B cell (primary cell): ENCODE measurements around the gene CCND1. TPM values are rescaled to one million over a fixed set of nuclear protein-coding genes. Genes with fewer than 3 reads are reported as not detected.

ENCODE experiments used
- ATAC-seq: fragments of 200-7000 bp; cut with Tn5 transposase; one replicate; pipeline ENCODE4 v1.10.0; 2021; ENCODE audit warnings: low read depth, mild to moderate bottlenecking, moderate number of reproducible peaks, moderate library complexity
- CTCF ChIA-PET: fragments of 350-600 bp; sonication (Branson Sonifier 250); formaldehyde crosslinking; loops from one replicate; lab custom pipeline; 2021; ENCODE audit warnings: antibody characterized with exemption, inconsistent platforms; lab: Charles Lee
- POLR2A ChIA-PET: fragments of 350-600 bp; sonication (Branson Sonifier 250); formaldehyde crosslinking; loops from one replicate; lab custom pipeline; 2021; ENCODE audit warnings: antibody characterized with exemption; lab: Charles Lee
- DNase-seq: peaks from one replicate; pipeline ENCODE4 v3.0.0; 2013
- H2AFZ ChIP-seq: 2 replicates; pipeline ENCODE4 v1.6.1; 2012; ENCODE audit warnings: mild to moderate bottlenecking, low read depth, low read length; ENCODE audit not compliant: insufficient read depth, poor library complexity, severe bottlenecking
- H3K27ac ChIP-seq, 2 donors: 1 replicate in 1 of 2; 2 replicates in 1 of 2; pipeline ENCODE4 v1.5.1; 2012 to 2013; ENCODE audit warnings: low read length in 2 of 2, mild to moderate bottlenecking in 2 of 2, moderate library complexity in 1 of 2
- H3K27me3 ChIP-seq, 4 experiments: fragments of 200-600 bp in 1 of 4; sonication (generic) in 1 of 4; replicated peaks in 1 of 4; 1 replicate in 2 of 4; 2 replicates in 2 of 4; pipeline versions ENCODE4 v1.6.1 to v1.7.0; 2013 to 2016; ENCODE audit warnings: low read length in 3 of 4, mild to moderate bottlenecking in 2 of 4, mixed read lengths in 1 of 4, moderate library complexity in 1 of 4; ENCODE audit not compliant: insufficient read depth in 4 of 4, control insufficient read depth in 3 of 4; ENCODE audit errors: control extremely low read depth in 1 of 4
- H3K36me3 ChIP-seq, 2 experiments: replicated peaks in 1 of 2; 1 replicate in 1 of 2; 2 replicates in 1 of 2; pipeline versions ENCODE4 v1.6.1 to v1.7.1; 2013; ENCODE audit warnings: low read length in 1 of 2; ENCODE audit not compliant: insufficient read depth in 2 of 2, control insufficient read depth in 1 of 2; ENCODE audit errors: control extremely low read depth in 1 of 2, extremely low read depth in 1 of 2
- H3K4me1 ChIP-seq, 2 donors: fragments of 200-600 bp in 1 of 2; sonication (generic) in 1 of 2; 1 replicate in 1 of 2; 2 replicates in 1 of 2; pipeline versions ENCODE4 v1.5.1 to v1.6.1; 2013 to 2017; ENCODE audit warnings: low read length in 2 of 2; ENCODE audit not compliant: control insufficient read depth in 2 of 2, insufficient read depth in 2 of 2
- H3K4me2 ChIP-seq: replicated peaks from 2 replicates; pipeline ENCODE3; 2012; ENCODE audit warnings: mild to moderate bottlenecking, low read depth, low read length; ENCODE audit not compliant: poor library complexity, severe bottlenecking
- H3K4me3 ChIP-seq, 5 experiments: fragments of 200-600 bp in 1 of 5; sonication (generic) in 1 of 5; 1 replicate in 3 of 5; 2 replicates in 2 of 5; pipeline versions ENCODE4 v1.5.1 to v1.7.0; 2011 to 2016; ENCODE audit warnings: low read length in 4 of 5, mild to moderate bottlenecking in 4 of 5, low read depth in 2 of 5, control low read depth in 1 of 5, moderate library complexity in 1 of 5; ENCODE audit not compliant: insufficient read depth in 1 of 5; ENCODE audit errors: control extremely low read depth in 1 of 5, extremely low read depth in 1 of 5
- H3K79me2 ChIP-seq: fragments of 200-600 bp; sonication (generic); one replicate; pipeline ENCODE4 v1.6.0; 2016; ENCODE audit warnings: low read length; ENCODE audit not compliant: control insufficient read depth, insufficient read depth
- H3K9ac ChIP-seq: fragments of 200-600 bp; sonication (generic); 2 replicates; pipeline ENCODE4 v1.6.1; 2017; ENCODE audit warnings: mild to moderate bottlenecking, low read length, moderate library complexity
- H3K9me3 ChIP-seq, 3 donors: one replicate each; pipeline versions ENCODE4 v1.6.1 to v1.7.1; 2013; ENCODE audit warnings: low read length in 2 of 3; ENCODE audit not compliant: control insufficient read depth in 2 of 3, insufficient read depth in 1 of 3; ENCODE audit errors: control extremely low read depth in 1 of 3
- H4K20me1 ChIP-seq: 2 replicates; pipeline ENCODE4 v1.6.0; 2012; ENCODE audit warnings: mild to moderate bottlenecking, low read length; ENCODE audit not compliant: insufficient read depth, control insufficient read depth, poor library complexity, severe bottlenecking
- H3K27ac Mint-ChIP-seq: one replicate; pipeline ENCODE4 v1.8.0; 2021; ENCODE audit warnings: mixed read lengths
- H3K27me3 Mint-ChIP-seq: one replicate; pipeline ENCODE4 v1.8.0; 2021; ENCODE audit warnings: mixed read lengths
- H3K4me1 Mint-ChIP-seq: one replicate; pipeline ENCODE4 v1.8.0; 2021; ENCODE audit warnings: mixed read lengths
- H3K4me3 Mint-ChIP-seq: one replicate; pipeline ENCODE4 v1.8.0; 2021; ENCODE audit warnings: mixed read lengths
- H3K9me3 Mint-ChIP-seq: one replicate; pipeline ENCODE4 v1.8.0; 2022; ENCODE audit warnings: mixed read lengths; ENCODE audit not compliant: insufficient read depth
- EZH2 ChIP-seq: IDR thresholded peaks from 2 replicates; pipeline ENCODE4 v1.6.1; 2012; ENCODE audit warnings: borderline replicate concordance, low read depth, mild to moderate bottlenecking, moderate library complexity, low read length; ENCODE audit not compliant: insufficient read depth, poor library complexity, severe bottlenecking
- WGBS: methylation state at CpG from one replicate; pipeline ENCODE4 v1.1.5; 2013; ENCODE audit warnings: missing lambda C conversion rate; ENCODE audit not compliant: insufficient coverage; 5-methylcytosine and 5-hydroxymethylcytosine counted together
- intact Hi-C: fragments of 100-400 bp; cut with micrococcal nuclease; formaldehyde crosslinking; loops from one replicate; pipeline ENCODE4 v1.10.0; 2022
- polyA plus RNA-seq: library from polyadenylated mRNA; depleted of rRNA; stranded (reverse); fragments of >200 nt; gene quantifications from 2 replicates; pipeline ENCODE4 v1.2.3, GENCODE V29; 2012
- total RNA-seq, 2 donors: library from RNA; stranded (reverse); fragments of 120-200 nt in 1 of 2; gene quantifications; 1 replicate in 1 of 2; 2 replicates in 1 of 2; pipeline versions ENCODE4 v1.2.3 to v1.2.4, GENCODE V29; 2013 to 2022
- TF ChIP-seq, protein P1 (sequence below): fragments of 200-600 bp; IDR thresholded peaks from one replicate; pipeline ENCODE4 v1.8.0; 2022; ENCODE audit warnings: antibody characterized with exemption, mild to moderate bottlenecking

Gene CCND1
- total and polyA plus RNA-seq, 2 donors (not counting 1 experiment from before 2014, with no cell fraction given), result 4.9 to 8.8 TPM

DNA sequence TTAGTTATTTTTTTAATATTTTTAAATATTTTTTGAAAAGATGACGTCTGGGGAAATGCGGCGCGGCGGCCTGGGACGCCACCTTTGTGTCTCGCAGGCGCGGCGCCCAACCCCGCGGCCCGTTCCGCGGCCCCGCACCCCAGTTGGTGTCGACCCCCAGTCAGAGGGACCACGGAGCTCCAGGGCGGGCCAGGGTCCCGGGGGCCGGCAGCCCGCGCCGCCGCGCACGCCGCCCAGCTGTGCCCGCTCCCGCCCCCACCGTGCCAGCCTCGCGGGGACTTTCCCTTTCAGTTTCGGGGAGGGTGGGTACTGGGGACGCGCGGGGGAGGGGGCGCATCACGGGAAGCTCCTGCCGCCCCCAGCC lies 1.6 kb downstream of the CCND1 start:
- Histone ChIP-seq H3K4me3 (peak overlapping the region in 4 of 5 experiments; percentile 58 to 81 (median 78)), H3K79me2 (peaks cover 6% of the 10 kb centered on the region)

More for the DNA sequence above, 1.6 kb downstream of the CCND1 start:
- POLR2A ChIA-PET, result interaction anchor here (0.6 to 1.2 kb wide), 7 partner anchors 32 to 352 kb away, joined by 3 to 7 read pairs (median 4); partner anchors contain the start of genes LTO1 and MYEOV
- Histone ChIP-seq H4K20me1 (peaks cover 21% of the 10 kb centered on the region), H3K9me3 (peaks cover 0 to 13% (median 0%) of the 10 kb centered on the region in 3 donors), H3K4me2 (peak overlapping the region; percentile 78), H3K36me3 (peaks cover 0 to 4% of the 10 kb centered on the region in 2 experiments), H3K27me3 (peaks cover 0 to 32% (median 24%) of the 10 kb centered on the region in 4 experiments), H3K9ac (peak overlapping the region; percentile 89), H2AFZ (peak overlapping the region; percentile 90), H3K27ac (peak overlapping the region; percentile 24 to 64), H3K4me1 (peaks cover 32 to 42% of the 10 kb centered on the region in 2 donors)
- ATAC-seq, result peak; percentile 54
- CTCF ChIA-PET, result interaction anchor here (0.6 to 4.9 kb wide), 14 partner anchors 11 to 1086 kb away, joined by 3 to 71 read pairs (median 5); partner anchors contain the start of gene MYEOV
- Mint-ChIP-seq H3K4me3 (peak overlapping the region; percentile 52), H3K27ac (no peak overlapping the region), H3K9me3 (no peaks in the 10 kb centered on the region), H3K27me3 (peaks cover 23% of the 10 kb centered on the region), H3K4me1 (peaks cover 40% of the 10 kb centered on the region)
- no peak for TF ChIP-seq EZH2
- TF ChIP-seq, protein P1, sequence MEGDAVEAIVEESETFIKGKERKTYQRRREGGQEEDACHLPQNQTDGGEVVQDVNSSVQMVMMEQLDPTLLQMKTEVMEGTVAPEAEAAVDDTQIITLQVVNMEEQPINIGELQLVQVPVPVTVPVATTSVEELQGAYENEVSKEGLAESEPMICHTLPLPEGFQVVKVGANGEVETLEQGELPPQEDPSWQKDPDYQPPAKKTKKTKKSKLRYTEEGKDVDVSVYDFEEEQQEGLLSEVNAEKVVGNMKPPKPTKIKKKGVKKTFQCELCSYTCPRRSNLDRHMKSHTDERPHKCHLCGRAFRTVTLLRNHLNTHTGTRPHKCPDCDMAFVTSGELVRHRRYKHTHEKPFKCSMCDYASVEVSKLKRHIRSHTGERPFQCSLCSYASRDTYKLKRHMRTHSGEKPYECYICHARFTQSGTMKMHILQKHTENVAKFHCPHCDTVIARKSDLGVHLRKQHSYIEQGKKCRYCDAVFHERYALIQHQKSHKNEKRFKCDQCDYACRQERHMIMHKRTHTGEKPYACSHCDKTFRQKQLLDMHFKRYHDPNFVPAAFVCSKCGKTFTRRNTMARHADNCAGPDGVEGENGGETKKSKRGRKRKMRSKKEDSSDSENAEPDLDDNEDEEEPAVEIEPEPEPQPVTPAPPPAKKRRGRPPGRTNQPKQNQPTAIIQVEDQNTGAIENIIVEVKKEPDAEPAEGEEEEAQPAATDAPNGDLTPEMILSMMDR, result no peak
- under 1% methylated on average over 38 of the region's 40 CpGs for WGBS
- no peak for DNase-seq
- intact Hi-C loops, result loop anchor here (2.0 kb wide), 1 partner anchor 594 kb away; the partner anchor contains the start of gene TPCN2
